ENCODE measurements around the gene SLC13A3.

The SLC13A3 gene

GRCh38 chr20:46650575-46651090 is 626 bp downstream of the SLC13A3 start:
- Histone ChIP-seq H3F3A (ENCODE audit: control insufficient read depth, insufficient read depth) (no peaks in the 10 kb centered on the region), H3K4me3 (ENCODE audit: low read length) (no peak overlapping the region), H4K20me1 (ENCODE audit: control insufficient read depth, insufficient read depth, low read depth, low read length) (no peaks in the 10 kb centered on the region), H3K9me3 (ENCODE audit: control insufficient read depth, insufficient read depth, low read length) (no peaks in the 10 kb centered on the region), H3K4me1 (ENCODE audit: control insufficient read depth, low read length) (no peaks in the 10 kb centered on the region), H3K36me3 (ENCODE audit: control insufficient read depth, low read length) (no peaks in the 10 kb centered on the region), H3K4me2 (ENCODE audit: low read length) (no peak overlapping the region), H3K27me3 (ENCODE audit: control insufficient read depth, low read length) (no peaks in the 10 kb centered on the region), H3K79me2 (ENCODE audit: control insufficient read depth, low read length) (no peaks in the 10 kb centered on the region), H3K9me2 (replicated peaks; ENCODE audit: control insufficient read depth, low read length) (no peaks in the 10 kb centered on the region), H3K27ac (ENCODE audit: low read depth, low read length) (no peak overlapping the region)
- TF ChIP-seq EZH2phosphoT487 (IDR thresholded peaks at IDR 0.05; ENCODE audit: borderline replicate concordance, low read length) (no peak), CTCF (IDR thresholded peaks at IDR 0.05; ENCODE audit: low read depth, low read length, poor library complexity, severe bottlenecking) (no peak)

- H3K27ac ChIP-seq (ENCODE audit: low read depth, low read length) = no peak overlapping the region
- no peaks in the 10 kb centered on the region for H3K9me2 ChIP-seq (replicated peaks; ENCODE audit: control insufficient read depth, low read length)
- no peak overlapping the region for H3K4me2 ChIP-seq (ENCODE audit: low read length)
- TF ChIP-seq CTCF (IDR thresholded peaks at IDR 0.05; ENCODE audit: low read depth, low read length, poor library complexity, severe bottlenecking) (no peak), EZH2phosphoT487 (IDR thresholded peaks at IDR 0.05; ENCODE audit: borderline replicate concordance, low read length) (no peak)
- H3K27me3 ChIP-seq (ENCODE audit: control insufficient read depth, low read length) = no peaks in the 10 kb centered on the region
- H3K79me2 ChIP-seq (ENCODE audit: control insufficient read depth, low read length) = no peaks in the 10 kb centered on the region
- H3F3A ChIP-seq (ENCODE audit: control insufficient read depth, insufficient read depth) = no peaks in the 10 kb centered on the region
- H3K4me1 ChIP-seq (ENCODE audit: control insufficient read depth, low read length) = no peaks in the 10 kb centered on the region
- no peak overlapping the region for H3K4me3 ChIP-seq (ENCODE audit: low read length)
- no peaks in the 10 kb centered on the region for H3K9me3 ChIP-seq (ENCODE audit: control insufficient read depth, insufficient read depth, low read length)
- no peaks in the 10 kb centered on the region for H3K36me3 ChIP-seq (ENCODE audit: control insufficient read depth, low read length)
- H4K20me1 ChIP-seq (ENCODE audit: control insufficient read depth, insufficient read depth, low read depth, low read length) = no peaks in the 10 kb centered on the region
Observed at GRCh38 chr20:46649965-46650542, 1.2 kb downstream of the SLC13A3 start.

- no peak overlapping the region for H3K27ac ChIP-seq (ENCODE audit: low read depth, low read length)
- no peaks in the 10 kb centered on the region for H3K9me2 ChIP-seq (replicated peaks; ENCODE audit: control insufficient read depth, low read length)
- H4K20me1 ChIP-seq (ENCODE audit: control insufficient read depth, insufficient read depth, low read depth, low read length) = no peaks in the 10 kb centered on the region
- no peaks in the 10 kb centered on the region for H3K4me1 ChIP-seq (ENCODE audit: control insufficient read depth, low read length)
- no peaks in the 10 kb centered on the region for H3F3A ChIP-seq (ENCODE audit: control insufficient read depth, insufficient read depth)
- no peaks in the 10 kb centered on the region for H3K9me3 ChIP-seq (ENCODE audit: control insufficient read depth, insufficient read depth, low read length)
- H3K4me3 ChIP-seq (ENCODE audit: low read length) = no peak overlapping the region
- no peaks in the 10 kb centered on the region for H3K36me3 ChIP-seq (ENCODE audit: control insufficient read depth, low read length)
- no peaks in the 10 kb centered on the region for H3K79me2 ChIP-seq (ENCODE audit: control insufficient read depth, low read length)
- H3K27me3 ChIP-seq (ENCODE audit: control insufficient read depth, low read length) = no peaks in the 10 kb centered on the region
- no peak for TF ChIP-seq CTCF (IDR thresholded peaks at IDR 0.05; ENCODE audit: low read depth, low read length, poor library complexity, severe bottlenecking)
- TF ChIP-seq EZH2phosphoT487 (IDR thresholded peaks at IDR 0.05; ENCODE audit: borderline replicate concordance, low read length) = no peak
- no peak overlapping the region for H3K4me2 ChIP-seq (ENCODE audit: low read length)
Observed at GRCh38 chr20:46649650-46649949, 1.7 kb downstream of the SLC13A3 start.

Data from DOHH2 (cell line).